Measurements from ENCODE around the gene TNS1. TPM values are rescaled to one million over a fixed set of nuclear protein-coding genes. Genes with fewer than 3 reads are reported as not detected.

TNS1 gene
- total RNA-seq, 1 experiment from 2014 or later: 6.2 TPM

DNA sequence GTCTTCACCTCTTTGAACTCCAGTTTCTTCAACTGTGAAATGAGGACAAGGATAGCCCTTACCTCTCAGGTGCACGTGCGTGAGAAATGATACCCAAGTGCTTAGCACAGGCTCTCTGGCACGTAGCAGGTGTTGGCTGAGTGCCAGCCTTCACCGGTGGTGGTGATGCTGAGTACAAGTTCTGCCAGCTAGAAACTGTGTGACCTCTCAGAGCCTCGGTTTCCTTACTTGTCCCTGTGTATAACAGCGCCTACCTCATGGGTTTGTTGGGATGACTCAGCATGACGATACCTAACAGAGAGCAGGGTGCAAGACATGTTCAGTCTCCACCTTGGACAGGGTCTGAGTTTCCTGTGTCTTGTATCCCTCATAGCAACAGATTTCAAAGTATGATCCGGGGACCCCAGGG is 205.1 kb downstream of the TNS1 start:
- Histone ChIP-seq H2AFZ (ENCODE audit: low read depth, low read length, poor library complexity, severe bottlenecking) (no peak overlapping the region), H3K4me3 (replicated peaks in 1 of 2; ENCODE audit: low read depth in 1 of 2, low read length in 2 of 2) (no peak overlapping the region), H3K4me2 (ENCODE audit: low read length) (no peak overlapping the region), H4K20me1 (ENCODE audit: insufficient read depth) (no peaks in the 10 kb centered on the region), H3K9ac (ENCODE audit: low read length) (no peak overlapping the region), H3K79me2 (ENCODE audit: insufficient read depth, low read length) (no peaks in the 10 kb centered on the region), H3K27ac (ENCODE audit: low read depth, low read length) (no peak overlapping the region), H3K9me2 (ENCODE audit: insufficient read depth) (no peaks in the 10 kb centered on the region), H3K4me1 (ENCODE audit: control insufficient read depth in 1 of 2, insufficient read depth in 2 of 2, low read length in 2 of 2) (no peaks in the 10 kb centered on the region), H3K36me3 (ENCODE audit: control insufficient read depth in 1 of 2, insufficient read depth in 2 of 2, low read length in 2 of 2) (no peaks in the 10 kb centered on the region), H3K27me3 (ENCODE audit: insufficient read depth, low read length) (no peaks in the 10 kb centered on the region), H3K9me3 (ENCODE audit: control insufficient read depth in 1 of 2, insufficient read depth in 1 of 2, low read depth in 1 of 2, low read length in 2 of 2) (no peaks in the 10 kb centered on the region)
- ChIA-PET POLR2A (no interaction called here), RAD21 (ENCODE audit: low non-redundant PET in 1 of 2, low total read pairs in 2 of 2, uncharacterized antibody in 2 of 2, unreplicated experiment in 2 of 2) (no interaction called here), CTCF (no interaction called here)
- DNase-seq (ENCODE audit: low read depth, low spot score) (no peak), ATAC-seq (no peak)
- no TSS peak for BruUV-seq (replicated peaks)
- intact Hi-C loops (cut with micrococcal nuclease): no loop called here
- TF ChIP-seq, protein P1, sequence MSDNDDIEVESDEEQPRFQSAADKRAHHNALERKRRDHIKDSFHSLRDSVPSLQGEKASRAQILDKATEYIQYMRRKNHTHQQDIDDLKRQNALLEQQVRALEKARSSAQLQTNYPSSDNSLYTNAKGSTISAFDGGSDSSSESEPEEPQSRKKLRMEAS (IDR thresholded peaks at IDR 0.05): no peak
- TF ChIP-seq, protein P2, sequence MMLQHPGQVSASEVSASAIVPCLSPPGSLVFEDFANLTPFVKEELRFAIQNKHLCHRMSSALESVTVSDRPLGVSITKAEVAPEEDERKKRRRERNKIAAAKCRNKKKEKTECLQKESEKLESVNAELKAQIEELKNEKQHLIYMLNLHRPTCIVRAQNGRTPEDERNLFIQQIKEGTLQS (IDR thresholded peaks at IDR 0.05): no peak
- TF ChIP-seq TCF7L2 (IDR thresholded peaks at IDR 0.05; ENCODE audit: borderline replicate concordance, extremely low read depth, insufficient read depth, insufficient read length) (no peak), ZNF274 (IDR thresholded peaks at IDR 0.05; ENCODE audit: low read depth, low read length) (no peak), CEBPB (IDR thresholded peaks at IDR 0.05; ENCODE audit: low read depth) (no peak), POLR2A (IDR thresholded peaks at IDR 0.05; ENCODE audit: borderline replicate concordance, extremely low read depth, insufficient read depth, insufficient read length) (no peak), POLR2AphosphoS5 (IDR thresholded peaks at IDR 0.05; ENCODE audit: low read depth, low read length) (no peak), SIN3A (IDR thresholded peaks at IDR 0.05; ENCODE audit: low read depth) (no peak), RAD21 (IDR thresholded peaks at IDR 0.05; ENCODE audit: low read depth) (no peak), ZFX (IDR thresholded peaks at IDR 0.05) (no peak)
- TF ChIP-seq, protein P3, sequence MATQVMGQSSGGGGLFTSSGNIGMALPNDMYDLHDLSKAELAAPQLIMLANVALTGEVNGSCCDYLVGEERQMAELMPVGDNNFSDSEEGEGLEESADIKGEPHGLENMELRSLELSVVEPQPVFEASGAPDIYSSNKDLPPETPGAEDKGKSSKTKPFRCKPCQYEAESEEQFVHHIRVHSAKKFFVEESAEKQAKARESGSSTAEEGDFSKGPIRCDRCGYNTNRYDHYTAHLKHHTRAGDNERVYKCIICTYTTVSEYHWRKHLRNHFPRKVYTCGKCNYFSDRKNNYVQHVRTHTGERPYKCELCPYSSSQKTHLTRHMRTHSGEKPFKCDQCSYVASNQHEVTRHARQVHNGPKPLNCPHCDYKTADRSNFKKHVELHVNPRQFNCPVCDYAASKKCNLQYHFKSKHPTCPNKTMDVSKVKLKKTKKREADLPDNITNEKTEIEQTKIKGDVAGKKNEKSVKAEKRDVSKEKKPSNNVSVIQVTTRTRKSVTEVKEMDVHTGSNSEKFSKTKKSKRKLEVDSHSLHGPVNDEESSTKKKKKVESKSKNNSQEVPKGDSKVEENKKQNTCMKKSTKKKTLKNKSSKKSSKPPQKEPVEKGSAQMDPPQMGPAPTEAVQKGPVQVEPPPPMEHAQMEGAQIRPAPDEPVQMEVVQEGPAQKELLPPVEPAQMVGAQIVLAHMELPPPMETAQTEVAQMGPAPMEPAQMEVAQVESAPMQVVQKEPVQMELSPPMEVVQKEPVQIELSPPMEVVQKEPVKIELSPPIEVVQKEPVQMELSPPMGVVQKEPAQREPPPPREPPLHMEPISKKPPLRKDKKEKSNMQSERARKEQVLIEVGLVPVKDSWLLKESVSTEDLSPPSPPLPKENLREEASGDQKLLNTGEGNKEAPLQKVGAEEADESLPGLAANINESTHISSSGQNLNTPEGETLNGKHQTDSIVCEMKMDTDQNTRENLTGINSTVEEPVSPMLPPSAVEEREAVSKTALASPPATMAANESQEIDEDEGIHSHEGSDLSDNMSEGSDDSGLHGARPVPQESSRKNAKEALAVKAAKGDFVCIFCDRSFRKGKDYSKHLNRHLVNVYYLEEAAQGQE (IDR thresholded peaks at IDR 0.05; ENCODE audit: low read depth): no peak
- TF ChIP-seq, protein P4, sequence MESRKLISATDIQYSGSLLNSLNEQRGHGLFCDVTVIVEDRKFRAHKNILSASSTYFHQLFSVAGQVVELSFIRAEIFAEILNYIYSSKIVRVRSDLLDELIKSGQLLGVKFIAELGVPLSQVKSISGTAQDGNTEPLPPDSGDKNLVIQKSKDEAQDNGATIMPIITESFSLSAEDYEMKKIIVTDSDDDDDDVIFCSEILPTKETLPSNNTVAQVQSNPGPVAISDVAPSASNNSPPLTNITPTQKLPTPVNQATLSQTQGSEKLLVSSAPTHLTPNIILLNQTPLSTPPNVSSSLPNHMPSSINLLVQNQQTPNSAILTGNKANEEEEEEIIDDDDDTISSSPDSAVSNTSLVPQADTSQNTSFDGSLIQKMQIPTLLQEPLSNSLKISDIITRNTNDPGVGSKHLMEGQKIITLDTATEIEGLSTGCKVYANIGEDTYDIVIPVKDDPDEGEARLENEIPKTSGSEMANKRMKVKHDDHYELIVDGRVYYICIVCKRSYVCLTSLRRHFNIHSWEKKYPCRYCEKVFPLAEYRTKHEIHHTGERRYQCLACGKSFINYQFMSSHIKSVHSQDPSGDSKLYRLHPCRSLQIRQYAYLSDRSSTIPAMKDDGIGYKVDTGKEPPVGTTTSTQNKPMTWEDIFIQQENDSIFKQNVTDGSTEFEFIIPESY (IDR thresholded peaks at IDR 0.05; ENCODE audit: extremely low read depth, insufficient replicate concordance, low read length): no peak

Data from HCT116 (cell line).